ENCODE data around the gene TARBP2. TPM values are rescaled to one million over a fixed set of nuclear protein-coding genes. Genes with fewer than 3 reads are reported as not detected.
A peak's percentile ranks its signal among the peaks of the same experiment; 100 is the strongest.

TARBP2 gene
- total and polyA plus RNA-seq, 12 donors: 7.0 to 21.2 (median 11.1) TPM

- WGBS, 2 donors: 84 to 87% methylated on average over 11 of the region's 11 CpGs
- peaks cover 22 to 100% (median 100%) of the 10 kb centered on the region in 9 donors for H3K36me3 ChIP-seq
- H3K27ac ChIP-seq: peak overlapping the region in 7 of 10 donors; percentile 17 to 57 (median 41)
- peaks cover 6 to 94% (median 68%) of the 10 kb centered on the region in 9 donors for H3K4me1 ChIP-seq
- intact Hi-C loops (cut with DNase I): no loop called here
- ATAC-seq: no peak
- no peak for TF ChIP-seq CTCF (IDR thresholded peaks at IDR 0.05)
- no peak overlapping the region for H3K4me3 ChIP-seq
- no peak for DNase-seq
- no peaks in the 10 kb centered on the region for H3K9me3 ChIP-seq
- no peaks in the 10 kb centered on the region for H3K27me3 ChIP-seq
Observed at GRCh38 chr12:53464685-53465418, 36.2 kb upstream of the TARBP2 start.

- WGBS, 2 donors: 49 to 54% methylated on average over 2 of the region's 2 CpGs
- no peak overlapping the region for H3K4me3 ChIP-seq
- peak in 1 of 9 donors; percentile 12 for TF ChIP-seq CTCF (IDR thresholded peaks at IDR 0.05)
- intact Hi-C loops (cut with DNase I): no loop called here
- peak overlapping the region in 8 of 10 donors; percentile 3 to 57 (median 26) for H3K27ac ChIP-seq
- peaks cover 16 to 100% (median 100%) of the 10 kb centered on the region in 9 donors for H3K36me3 ChIP-seq
- H3K9me3 ChIP-seq: no peaks in the 10 kb centered on the region
- H3K4me1 ChIP-seq: peaks cover 6 to 94% (median 61%) of the 10 kb centered on the region in 9 donors
- no peaks in the 10 kb centered on the region for H3K27me3 ChIP-seq
- ATAC-seq (no peak), DNase-seq (no peak)
Observed at GRCh38 chr12:53465679-53466078, 35.4 kb upstream of the TARBP2 start.

GRCh38 chr12:53466640-53467039 lies 34.4 kb upstream of the TARBP2 start:
- H3K4me1 ChIP-seq: peaks cover 4 to 92% (median 60%) of the 10 kb centered on the region in 9 donors

GRCh38 chr12:53467082-53467481 lies 34.0 kb upstream of the TARBP2 start:
- H3K4me3 ChIP-seq: no peak overlapping the region
- peaks cover 3 to 92% (median 58%) of the 10 kb centered on the region in 9 donors for H3K4me1 ChIP-seq
- DNase-seq (no peak), ATAC-seq (peak in 1 of 8 donors; percentile 37)
- intact Hi-C loops (cut with DNase I): no loop called here
- peak overlapping the region in 2 of 10 donors; percentile 50 to 57 for H3K27ac ChIP-seq
- no peaks in the 10 kb centered on the region for H3K27me3 ChIP-seq
- H3K36me3 ChIP-seq: peaks cover 10 to 100% (median 98%) of the 10 kb centered on the region in 9 donors
- no peak for TF ChIP-seq CTCF (IDR thresholded peaks at IDR 0.05)
- no peaks in the 10 kb centered on the region for H3K9me3 ChIP-seq
- WGBS, 2 donors: 59 to 61% methylated on average over 5 of the region's 5 CpGs

More at GRCh38 chr12:53466640-53467039, 34.4 kb upstream of the TARBP2 start:
- ATAC-seq: peak in 3 of 8 donors; percentile 13 to 14 (median 14)
- Histone ChIP-seq H3K27me3 (no peaks in the 10 kb centered on the region), H3K4me3 (no peak overlapping the region), H3K36me3 (peaks cover 11 to 100% (median 100%) of the 10 kb centered on the region in 9 donors), H3K27ac (peak overlapping the region in 3 of 10 donors; percentile 26 to 57 (median 50)), H3K9me3 (no peaks in the 10 kb centered on the region)
- intact Hi-C loops (cut with DNase I): no loop called here
- TF ChIP-seq CTCF (IDR thresholded peaks at IDR 0.05): no peak
- 57 to 64% methylated on average over 4 of the region's 4 CpGs for WGBS, 2 donors
- DNase-seq: no peak

Measured in heart right ventricle (tissue), 16 donors.